GM12875 (cell line): ENCODE data around the gene TPGS1.

Source experiments
- H3K4me3 ChIP-seq: one replicate; pipeline ENCODE4 v1.5.1; 2011; ENCODE audit warnings: low read depth, low read length, control low read depth
- CTCF ChIP-seq: IDR thresholded peaks from 2 replicates; pipeline ENCODE4 v1.5.1; 2011; ENCODE audit warnings: low read depth, mild to moderate bottlenecking, control low read depth, inconsistent platforms, low read length, moderate library complexity, borderline replicate concordance; ENCODE audit not compliant: insufficient read depth

Gene TPGS1, protein sequence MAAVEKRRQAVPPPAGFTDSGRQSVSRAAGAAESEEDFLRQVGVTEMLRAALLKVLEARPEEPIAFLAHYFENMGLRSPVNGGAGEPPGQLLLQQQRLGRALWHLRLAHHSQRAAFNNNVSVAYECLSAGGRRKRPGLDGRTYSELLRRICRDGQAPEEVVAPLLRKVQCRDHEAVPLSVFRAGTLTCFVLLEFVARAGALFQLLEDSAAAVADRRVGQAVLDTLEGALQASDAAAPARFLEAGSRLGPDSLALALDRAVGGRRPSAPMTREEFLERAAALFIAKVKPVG

GRCh38 chr19:507286-508203 lies at the start of gene TPGS1:
Gene TPGS1, plus strand, starts transcription at chr19:507497. Its CDS starts 10 bp downstream, at chr19:507507.
- no peak for TF ChIP-seq CTCF
- peak within 1 kb of the TSS; percentile 98 for H3K4me3 ChIP-seq

GRCh38 chr19:457636-458035 lies 49.7 kb upstream of the TPGS1 start:
- H3K4me3 ChIP-seq: no peak overlapping the region
- no peak for TF ChIP-seq CTCF

- no peak for TF ChIP-seq CTCF
- no peak overlapping the region for H3K4me3 ChIP-seq
Observed at GRCh38 chr19:458091-459042, 48.9 kb upstream of the TPGS1 start.

- TF ChIP-seq CTCF: no peak
- no peak overlapping the region for H3K4me3 ChIP-seq
Observed at GRCh38 chr19:459724-460511, 47.4 kb upstream of the TPGS1 start.

DNA sequence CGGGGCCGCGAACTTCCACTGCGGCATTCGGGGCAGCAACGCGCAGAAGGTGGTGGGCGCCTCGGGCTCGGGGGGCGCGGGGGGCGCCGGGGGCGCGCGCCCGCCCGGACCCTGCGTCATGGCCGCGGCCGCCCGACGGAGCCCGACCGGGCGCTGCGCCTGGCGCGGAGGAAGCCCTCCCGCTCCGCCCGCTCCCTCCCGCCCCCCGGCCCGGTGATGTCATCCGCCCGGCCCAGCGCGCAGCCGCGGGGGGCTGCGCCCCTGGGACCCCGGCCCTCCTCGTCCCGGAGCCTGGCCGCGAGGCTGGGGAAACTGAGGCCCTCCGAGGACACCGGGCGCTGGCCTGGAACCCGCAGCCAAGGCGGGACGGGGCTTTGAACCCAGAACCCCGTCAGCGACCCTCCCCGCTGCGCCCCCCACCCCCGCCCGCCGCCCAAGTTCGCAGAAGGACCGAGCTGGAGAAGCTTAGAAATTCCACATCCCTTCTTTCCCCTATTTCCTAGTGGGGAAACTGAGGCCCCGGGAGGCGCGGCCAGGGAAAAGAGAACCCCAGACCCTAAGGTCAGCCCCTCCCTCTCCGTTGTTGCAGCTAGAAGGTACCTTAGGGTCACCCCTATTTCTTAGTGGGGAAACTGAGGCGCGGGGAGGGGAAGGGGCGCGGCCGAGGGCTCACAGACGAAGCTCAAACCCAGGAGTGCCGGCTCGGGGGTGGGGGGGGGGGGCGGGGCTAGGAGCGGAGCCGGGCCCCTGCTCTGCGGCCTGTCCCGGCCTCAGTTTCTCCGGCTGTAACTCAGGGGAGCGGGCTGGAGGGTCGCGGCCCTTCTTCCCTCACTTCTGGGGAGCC lies 46.2 kb upstream of the TPGS1 start, which contains the start of gene SHC2:
Gene SHC2 (minus strand): TSS at position 157 of the 844 bp plus-strand sequence. CDS start 37 bp downstream, at position 120.
- TF ChIP-seq CTCF: no peak
- no peak within 1 kb of the TSS for H3K4me3 ChIP-seq
